ENCODE measurements around the gene SNRPA.
"Not testable (repeated sequence)": the region's sequence is repeated elsewhere in the genome, so short reads cannot be mapped to it uniquely, and the experiment has no call there.

The SNRPA gene

DNA sequence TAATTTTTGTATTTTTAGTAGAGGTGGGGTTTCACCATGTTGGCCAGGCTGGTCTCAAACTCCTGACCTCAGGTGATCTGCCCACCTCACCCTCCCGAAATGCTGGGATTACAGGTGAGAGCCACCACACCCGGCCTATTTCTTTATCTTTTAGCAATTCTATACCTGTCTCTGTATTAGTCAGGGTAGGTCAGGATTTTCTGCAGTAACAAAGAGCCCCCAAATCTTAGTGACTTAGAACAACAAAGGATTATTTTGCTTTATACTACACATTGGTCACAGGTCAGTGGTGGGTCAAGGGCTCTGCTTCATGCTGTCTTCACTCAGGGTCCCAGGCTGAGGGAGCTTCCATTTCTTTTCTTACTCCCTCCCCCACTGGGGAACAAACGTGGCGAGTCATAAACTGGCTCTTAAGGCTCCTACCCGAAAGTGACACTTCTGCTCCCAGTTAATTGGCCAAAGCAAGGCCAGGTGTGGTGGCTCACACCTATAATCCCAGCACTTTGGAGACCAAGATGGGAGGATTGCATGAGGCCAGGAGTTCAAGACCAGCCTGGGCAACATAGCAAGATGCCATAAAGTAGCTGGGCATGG is 27.2 kb upstream of the SNRPA start:
- Histone ChIP-seq H3K27me3 (ENCODE audit: low read depth, low read length) (no peaks in the 10 kb centered on the region), H3K27ac (ENCODE audit: low read length) (no peak overlapping the region), H3K9me3 (ENCODE audit: control insufficient read depth in 1 of 2, low read length in 2 of 2) (no peaks in the 10 kb centered on the region), H3K4me3 (ENCODE audit: low read depth in 1 of 2, low read length in 2 of 2) (no peak overlapping the region), H3K4me1 (ENCODE audit: control insufficient read depth in 1 of 2, insufficient read depth in 2 of 2, low read length in 2 of 2) (peaks cover 5 to 15% of the 10 kb centered on the region in 2 donors), H3K36me3 (ENCODE audit: control insufficient read depth in 1 of 2, insufficient read depth in 2 of 2, low read length in 2 of 2) (peaks cover 36 to 46% of the 10 kb centered on the region in 2 donors)

DNA sequence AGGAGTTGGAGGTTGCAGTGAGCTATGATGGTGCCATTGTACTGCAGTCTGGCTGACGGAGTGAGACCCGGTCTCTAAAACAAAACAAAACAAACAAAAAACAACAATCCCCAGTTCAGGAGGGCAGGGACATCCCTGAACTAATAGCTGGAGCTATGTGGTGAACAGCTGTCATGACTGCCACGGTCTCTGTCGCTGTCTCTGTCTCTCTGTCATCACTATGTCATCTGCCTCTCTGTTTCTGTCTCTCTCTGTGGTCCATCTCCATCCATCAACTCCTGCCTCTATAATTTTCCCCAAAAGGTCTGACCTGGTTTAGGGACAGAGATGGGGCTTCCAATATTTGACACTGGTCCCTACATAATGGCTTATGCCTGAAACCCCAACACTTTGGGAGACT is 26.7 kb upstream of the SNRPA start:
- no peaks in the 10 kb centered on the region for H3K9me3 ChIP-seq (ENCODE audit: control insufficient read depth in 1 of 2, low read length in 2 of 2)
- H3K27ac ChIP-seq (ENCODE audit: low read length), result no peak overlapping the region
- H3K4me1 ChIP-seq (ENCODE audit: control insufficient read depth in 1 of 2, insufficient read depth in 2 of 2, low read length in 2 of 2), result peaks cover 5 to 15% of the 10 kb centered on the region in 2 donors
- H3K36me3 ChIP-seq (ENCODE audit: control insufficient read depth in 1 of 2, insufficient read depth in 2 of 2, low read length in 2 of 2), result peaks cover 36 to 51% of the 10 kb centered on the region in 2 donors
- H3K4me3 ChIP-seq (ENCODE audit: low read depth in 1 of 2, low read length in 2 of 2), result no peak overlapping the region
- H3K27me3 ChIP-seq (ENCODE audit: low read depth, low read length), result no peaks in the 10 kb centered on the region

DNA sequence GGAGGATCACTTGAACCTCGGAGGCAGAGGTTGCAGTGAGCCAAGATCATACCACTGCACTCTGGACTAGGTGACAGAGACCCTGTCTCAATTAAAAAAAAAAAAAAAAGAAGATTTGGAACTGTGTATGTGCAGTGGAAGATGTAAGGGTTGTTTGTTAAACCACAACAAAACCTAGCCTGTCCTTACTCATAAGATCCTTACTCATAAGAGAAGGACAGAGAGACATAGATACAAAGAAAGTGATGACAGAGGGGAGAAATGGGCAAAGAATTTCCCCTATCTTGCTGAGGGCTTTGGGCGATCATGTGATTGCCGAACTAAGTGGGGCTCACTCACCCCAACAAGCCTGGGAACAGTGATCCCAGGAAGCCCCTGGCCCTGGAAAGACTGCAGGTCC is 26.1 kb upstream of the SNRPA start:
- H3K4me3 ChIP-seq (ENCODE audit: low read depth in 1 of 2, low read length in 2 of 2), result no peak overlapping the region
- H3K27ac ChIP-seq (ENCODE audit: low read length), result no peak overlapping the region
- H3K4me1 ChIP-seq (ENCODE audit: control insufficient read depth in 1 of 2, insufficient read depth in 2 of 2, low read length in 2 of 2), result peaks cover 1 to 15% of the 10 kb centered on the region in 2 donors
- no peaks in the 10 kb centered on the region for H3K27me3 ChIP-seq (ENCODE audit: low read depth, low read length)
- H3K9me3 ChIP-seq (ENCODE audit: control insufficient read depth in 1 of 2, low read length in 2 of 2), result no peaks in the 10 kb centered on the region
- peaks cover 36 to 54% of the 10 kb centered on the region in 2 donors for H3K36me3 ChIP-seq (ENCODE audit: control insufficient read depth in 1 of 2, insufficient read depth in 2 of 2, low read length in 2 of 2)

GRCh38 chr19:40726279-40726678 is 24.7 kb upstream of the SNRPA start:
- Histone ChIP-seq H3K4me3 (ENCODE audit: low read depth in 1 of 2, low read length in 2 of 2) (no peak overlapping the region), H3K9me3 (ENCODE audit: control insufficient read depth in 1 of 2, low read length in 2 of 2) (no peaks in the 10 kb centered on the region), H3K27ac (ENCODE audit: low read length) (no peak overlapping the region), H3K27me3 (ENCODE audit: low read depth, low read length) (no peaks in the 10 kb centered on the region), H3K36me3 (ENCODE audit: control insufficient read depth in 1 of 2, insufficient read depth in 2 of 2, low read length in 2 of 2) (peaks cover 49 to 69% of the 10 kb centered on the region in 2 donors), H3K4me1 (ENCODE audit: control insufficient read depth in 1 of 2, insufficient read depth in 2 of 2, low read length in 2 of 2) (peaks cover 0 to 8% of the 10 kb centered on the region in 2 donors)

DNA sequence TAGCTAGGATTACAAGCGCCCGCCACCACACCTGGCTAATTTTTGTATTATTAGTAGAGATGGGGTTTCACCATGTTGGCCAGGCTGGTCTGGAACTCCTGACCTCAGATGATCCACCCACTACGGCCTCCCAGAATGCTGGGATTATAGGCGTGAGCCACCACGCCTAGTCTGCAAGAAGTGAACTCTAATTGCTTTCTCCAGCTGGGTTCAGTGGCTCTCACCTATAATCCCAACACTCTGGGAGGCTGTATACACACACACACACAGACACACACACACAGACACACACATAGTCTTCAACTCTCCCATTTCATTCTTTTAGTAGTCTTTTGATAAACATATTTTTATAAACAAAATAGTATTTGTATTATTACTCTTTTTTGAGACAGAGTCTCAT is 20.9 kb upstream of the SNRPA start:
- not testable (repeated sequence) for H3K27ac ChIP-seq (ENCODE audit: low read length); H3K27me3 ChIP-seq (ENCODE audit: low read depth, low read length); H3K4me1 ChIP-seq (ENCODE audit: control insufficient read depth in 1 of 2, insufficient read depth in 2 of 2, low read length in 2 of 2); H3K9me3 ChIP-seq (ENCODE audit: control insufficient read depth in 1 of 2, low read length in 2 of 2); H3K4me3 ChIP-seq (ENCODE audit: low read depth in 1 of 2, low read length in 2 of 2)
- H3K36me3 ChIP-seq (ENCODE audit: control insufficient read depth in 1 of 2, insufficient read depth in 2 of 2, low read length in 2 of 2), result peaks cover 52 to 88% of the 10 kb centered on the region in 2 donors

DNA sequence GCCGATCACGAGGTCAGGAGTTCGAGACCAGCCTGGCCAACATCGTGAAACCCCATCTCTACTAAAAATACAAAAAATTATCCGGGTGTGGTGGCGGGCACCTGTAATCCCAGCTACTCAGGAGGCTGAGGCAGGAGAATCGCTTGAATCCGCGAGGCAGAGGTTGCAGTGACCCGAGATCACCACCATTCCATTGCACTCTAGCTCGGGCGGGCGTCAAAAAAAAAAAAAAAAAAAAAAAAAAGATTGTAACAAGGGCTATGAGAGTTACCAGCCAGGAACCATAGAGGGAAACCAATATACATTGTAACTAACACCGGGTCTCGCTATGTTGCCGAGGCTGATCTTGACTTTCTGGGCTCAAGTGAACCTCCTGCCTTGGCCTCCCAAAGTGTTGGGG is 18.7 kb upstream of the SNRPA start:
- H3K36me3 ChIP-seq (ENCODE audit: control insufficient read depth in 1 of 2, insufficient read depth in 2 of 2, low read length in 2 of 2), result peaks cover 52 to 92% of the 10 kb centered on the region in 2 donors
- H3K27me3 ChIP-seq (ENCODE audit: low read depth, low read length), result not testable (repeated sequence)

DNA sequence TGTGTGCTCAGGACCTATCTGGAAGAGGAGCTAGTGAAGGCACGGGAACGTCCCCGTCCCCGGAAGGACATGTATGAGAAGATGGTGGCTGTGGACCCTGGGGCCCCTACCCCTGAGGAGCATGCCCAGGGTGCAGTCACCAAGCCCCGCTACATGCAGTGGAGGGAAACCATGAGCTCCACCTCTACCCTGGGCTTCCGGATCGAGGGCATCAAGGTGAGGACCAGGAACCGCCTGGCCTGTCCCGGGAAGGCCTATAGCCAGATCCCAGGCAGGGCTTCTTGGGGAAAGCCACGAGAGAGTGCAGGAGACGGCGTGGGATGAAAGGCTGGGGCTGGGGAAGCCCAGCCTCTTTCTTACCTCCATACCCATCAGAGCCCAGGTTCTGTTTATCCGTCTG is 17.9 kb upstream of the SNRPA start:
- H3K4me3 ChIP-seq (ENCODE audit: low read depth in 1 of 2, low read length in 2 of 2), result no peak overlapping the region
- peaks cover 50 to 89% of the 10 kb centered on the region in 2 donors for H3K36me3 ChIP-seq (ENCODE audit: control insufficient read depth in 1 of 2, insufficient read depth in 2 of 2, low read length in 2 of 2)
- H3K9me3 ChIP-seq (ENCODE audit: control insufficient read depth in 1 of 2, low read length in 2 of 2), result no peaks in the 10 kb centered on the region
- no peaks in the 10 kb centered on the region for H3K27me3 ChIP-seq (ENCODE audit: low read depth, low read length)
- no peak overlapping the region for H3K27ac ChIP-seq (ENCODE audit: low read length)
- no peaks in the 10 kb centered on the region for H3K4me1 ChIP-seq (ENCODE audit: control insufficient read depth in 1 of 2, insufficient read depth in 2 of 2, low read length in 2 of 2)

More for the DNA sequence above, 18.7 kb upstream of the SNRPA start:
- not testable (repeated sequence) for H3K4me1 ChIP-seq (ENCODE audit: control insufficient read depth in 1 of 2, insufficient read depth in 2 of 2, low read length in 2 of 2); H3K27ac ChIP-seq (ENCODE audit: low read length); H3K9me3 ChIP-seq (ENCODE audit: control insufficient read depth in 1 of 2, low read length in 2 of 2); H3K4me3 ChIP-seq (ENCODE audit: low read depth in 1 of 2, low read length in 2 of 2)

GRCh38 chr19:40735013-40735771 is 15.8 kb upstream of the SNRPA start:
- Histone ChIP-seq H3K4me1 (ENCODE audit: control insufficient read depth in 1 of 2, insufficient read depth in 2 of 2, low read length in 2 of 2) (no peaks in the 10 kb centered on the region), H3K36me3 (ENCODE audit: control insufficient read depth in 1 of 2, insufficient read depth in 2 of 2, low read length in 2 of 2) (peaks cover 54 to 82% of the 10 kb centered on the region in 2 donors), H3K27ac (ENCODE audit: low read length) (no peak overlapping the region)

GRCh38 chr19:40736661-40737060 is 14.3 kb upstream of the SNRPA start:
- no peaks in the 10 kb centered on the region for H3K27me3 ChIP-seq (ENCODE audit: low read depth, low read length)
- no peak overlapping the region for H3K4me3 ChIP-seq (ENCODE audit: low read depth in 1 of 2, low read length in 2 of 2)
- H3K4me1 ChIP-seq (ENCODE audit: control insufficient read depth in 1 of 2, insufficient read depth in 2 of 2, low read length in 2 of 2), result peaks cover 0 to 4% of the 10 kb centered on the region in 2 donors
- no peaks in the 10 kb centered on the region for H3K9me3 ChIP-seq (ENCODE audit: control insufficient read depth in 1 of 2, low read length in 2 of 2)
- no peak overlapping the region for H3K27ac ChIP-seq (ENCODE audit: low read length)
- H3K36me3 ChIP-seq (ENCODE audit: control insufficient read depth in 1 of 2, insufficient read depth in 2 of 2, low read length in 2 of 2), result peaks cover 44 to 67% of the 10 kb centered on the region in 2 donors

More at GRCh38 chr19:40735013-40735771, 15.8 kb upstream of the SNRPA start:
- H3K9me3 ChIP-seq (ENCODE audit: control insufficient read depth in 1 of 2, low read length in 2 of 2), result no peaks in the 10 kb centered on the region
- H3K27me3 ChIP-seq (ENCODE audit: low read depth, low read length), result no peaks in the 10 kb centered on the region
- H3K4me3 ChIP-seq (ENCODE audit: low read depth in 1 of 2, low read length in 2 of 2), result no peak overlapping the region

DNA sequence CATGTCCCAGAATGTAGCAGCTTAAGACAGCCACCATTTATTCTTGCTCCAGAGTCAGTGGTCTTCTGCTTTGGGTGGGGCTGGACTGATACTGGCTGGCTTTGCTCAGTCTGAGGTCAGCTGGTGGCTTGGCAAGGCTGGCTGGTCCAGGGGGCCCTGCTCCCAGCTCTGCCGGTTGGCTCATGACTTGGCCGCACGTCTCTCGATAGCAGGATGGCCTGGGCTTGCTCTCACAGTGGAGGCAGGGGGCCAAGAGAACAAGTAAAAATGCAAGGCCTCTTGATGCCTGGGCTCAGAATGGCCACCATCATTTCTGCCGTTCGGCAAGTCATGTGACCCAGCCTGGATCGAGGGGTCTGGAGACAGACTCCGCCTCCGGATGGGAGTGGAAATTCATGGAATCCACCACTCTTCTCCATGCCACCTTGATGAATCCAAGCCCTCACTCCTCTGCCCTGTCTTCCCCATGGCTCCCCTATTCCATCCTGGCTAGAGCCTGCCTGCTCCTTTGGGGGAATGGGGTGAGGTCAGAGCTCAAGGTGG is 13.8 kb upstream of the SNRPA start:
- Histone ChIP-seq H3K9me3 (ENCODE audit: control insufficient read depth in 1 of 2, low read length in 2 of 2) (no peaks in the 10 kb centered on the region), H3K4me3 (ENCODE audit: low read depth in 1 of 2, low read length in 2 of 2) (no peak overlapping the region), H3K27ac (ENCODE audit: low read length) (no peak overlapping the region), H3K4me1 (ENCODE audit: control insufficient read depth in 1 of 2, insufficient read depth in 2 of 2, low read length in 2 of 2) (peaks cover 0 to 4% of the 10 kb centered on the region in 2 donors), H3K36me3 (ENCODE audit: control insufficient read depth in 1 of 2, insufficient read depth in 2 of 2, low read length in 2 of 2) (peaks cover 44 to 64% of the 10 kb centered on the region in 2 donors), H3K27me3 (ENCODE audit: low read depth, low read length) (no peaks in the 10 kb centered on the region)

- Histone ChIP-seq H3K27ac (ENCODE audit: low read length) (no peak overlapping the region), H3K27me3 (ENCODE audit: low read depth, low read length) (no peaks in the 10 kb centered on the region), H3K4me1 (ENCODE audit: control insufficient read depth in 1 of 2, insufficient read depth in 2 of 2, low read length in 2 of 2) (peaks cover 0 to 4% of the 10 kb centered on the region in 2 donors), H3K4me3 (ENCODE audit: low read depth in 1 of 2, low read length in 2 of 2) (no peak overlapping the region), H3K36me3 (ENCODE audit: control insufficient read depth in 1 of 2, insufficient read depth in 2 of 2, low read length in 2 of 2) (peaks cover 30 to 44% of the 10 kb centered on the region in 2 donors), H3K9me3 (ENCODE audit: control insufficient read depth in 1 of 2, low read length in 2 of 2) (no peaks in the 10 kb centered on the region)
Measured at GRCh38 chr19:40739030-40739839, 11.8 kb upstream of the SNRPA start.

Data from muscle layer of duodenum (tissue), 2 donors.